VCaP (cell line): ENCODE data around the gene ISG15.

ENCODE experiments used
- H3K27ac ChIP-seq: fragments of 450-650 bp; 2 replicates; pipeline ENCODE4 v1.5.1; 2017
- TF ChIP-seq, protein P1 (sequence below): fragments of 450-650 bp; conservative IDR thresholded peaks from 2 replicates; pipeline ENCODE4 v1.5.1; 2017; ENCODE audit warnings: mild to moderate bottlenecking, moderate library complexity

Gene ISG15

DNA sequence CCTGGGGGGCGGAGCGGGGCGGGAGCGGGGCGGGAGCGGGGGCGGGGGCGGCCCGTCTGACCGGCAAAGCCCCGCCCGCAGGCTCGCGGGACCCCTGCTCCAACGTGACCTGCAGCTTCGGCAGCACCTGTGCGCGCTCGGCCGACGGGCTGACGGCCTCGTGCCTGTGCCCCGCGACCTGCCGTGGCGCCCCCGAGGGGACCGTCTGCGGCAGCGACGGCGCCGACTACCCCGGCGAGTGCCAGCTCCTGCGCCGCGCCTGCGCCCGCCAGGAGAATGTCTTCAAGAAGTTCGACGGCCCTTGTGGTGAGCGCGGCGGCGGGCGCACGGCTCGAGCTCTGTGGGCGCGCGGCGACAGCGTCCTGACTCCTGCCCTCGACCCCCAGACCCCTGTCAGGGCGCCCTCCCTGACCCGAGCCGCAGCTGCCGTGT is 27.8 kb downstream of the ISG15 start:
- TF ChIP-seq, protein P1, sequence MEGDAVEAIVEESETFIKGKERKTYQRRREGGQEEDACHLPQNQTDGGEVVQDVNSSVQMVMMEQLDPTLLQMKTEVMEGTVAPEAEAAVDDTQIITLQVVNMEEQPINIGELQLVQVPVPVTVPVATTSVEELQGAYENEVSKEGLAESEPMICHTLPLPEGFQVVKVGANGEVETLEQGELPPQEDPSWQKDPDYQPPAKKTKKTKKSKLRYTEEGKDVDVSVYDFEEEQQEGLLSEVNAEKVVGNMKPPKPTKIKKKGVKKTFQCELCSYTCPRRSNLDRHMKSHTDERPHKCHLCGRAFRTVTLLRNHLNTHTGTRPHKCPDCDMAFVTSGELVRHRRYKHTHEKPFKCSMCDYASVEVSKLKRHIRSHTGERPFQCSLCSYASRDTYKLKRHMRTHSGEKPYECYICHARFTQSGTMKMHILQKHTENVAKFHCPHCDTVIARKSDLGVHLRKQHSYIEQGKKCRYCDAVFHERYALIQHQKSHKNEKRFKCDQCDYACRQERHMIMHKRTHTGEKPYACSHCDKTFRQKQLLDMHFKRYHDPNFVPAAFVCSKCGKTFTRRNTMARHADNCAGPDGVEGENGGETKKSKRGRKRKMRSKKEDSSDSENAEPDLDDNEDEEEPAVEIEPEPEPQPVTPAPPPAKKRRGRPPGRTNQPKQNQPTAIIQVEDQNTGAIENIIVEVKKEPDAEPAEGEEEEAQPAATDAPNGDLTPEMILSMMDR: no peak

DNA sequence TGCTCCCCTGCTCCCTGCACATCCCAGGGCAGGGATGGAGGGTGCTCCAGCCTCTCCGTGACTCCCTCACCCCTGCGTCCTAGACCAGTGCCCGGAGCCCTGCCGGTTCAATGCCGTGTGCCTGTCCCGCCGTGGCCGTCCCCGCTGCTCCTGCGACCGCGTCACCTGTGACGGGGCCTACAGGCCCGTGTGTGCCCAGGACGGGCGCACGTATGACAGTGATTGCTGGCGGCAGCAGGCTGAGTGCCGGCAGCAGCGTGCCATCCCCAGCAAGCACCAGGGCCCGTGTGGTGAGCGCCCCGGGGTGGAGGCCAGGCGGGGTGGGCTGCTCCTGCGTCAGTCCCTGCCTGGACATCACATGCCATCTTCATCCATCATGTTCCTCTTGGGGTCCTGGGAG is 28.6 kb downstream of the ISG15 start:
- TF ChIP-seq, protein P1: no peak
- no peak overlapping the region for H3K27ac ChIP-seq

More for the DNA sequence above, 27.8 kb downstream of the ISG15 start:
- no peak overlapping the region for H3K27ac ChIP-seq

DNA sequence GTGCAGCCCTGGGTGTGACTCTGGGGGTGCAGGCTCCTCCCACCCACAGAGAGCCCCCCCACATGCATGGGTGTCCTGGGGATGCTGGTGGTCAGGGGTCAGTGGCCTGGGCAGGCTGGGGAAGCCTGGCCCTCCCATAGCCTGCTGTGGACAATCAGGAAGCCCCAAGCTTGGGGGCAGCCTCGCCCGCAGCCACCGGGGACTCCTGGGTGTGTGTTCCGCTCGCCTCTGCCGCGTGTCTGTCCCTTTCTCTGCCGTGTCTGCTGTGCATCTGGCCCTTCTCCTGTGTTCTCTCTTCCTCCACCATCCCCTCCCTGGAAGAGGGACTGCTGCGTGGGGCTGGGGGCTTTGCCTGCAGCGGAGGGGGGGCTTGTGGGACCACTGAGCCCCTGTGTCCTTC is 29.5 kb downstream of the ISG15 start:
- H3K27ac ChIP-seq: no peak overlapping the region
- TF ChIP-seq, protein P1: no peak

DNA sequence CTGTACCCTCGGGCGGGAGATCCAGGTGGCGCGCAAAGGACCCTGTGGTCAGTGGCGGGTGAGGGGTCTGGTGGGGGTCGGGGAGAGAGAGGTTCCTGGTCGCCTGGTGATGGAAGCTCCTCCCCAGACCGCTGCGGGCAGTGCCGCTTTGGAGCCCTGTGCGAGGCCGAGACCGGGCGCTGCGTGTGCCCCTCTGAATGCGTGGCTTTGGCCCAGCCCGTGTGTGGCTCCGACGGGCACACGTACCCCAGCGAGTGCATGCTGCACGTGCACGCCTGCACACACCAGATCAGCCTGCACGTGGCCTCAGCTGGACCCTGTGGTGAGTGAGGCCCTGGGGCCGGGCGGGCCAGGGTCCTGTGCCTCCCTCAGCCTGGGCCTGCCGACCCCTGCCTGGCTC is 30.1 kb downstream of the ISG15 start:
- no peak overlapping the region for H3K27ac ChIP-seq
- TF ChIP-seq, protein P1: no peak

DNA sequence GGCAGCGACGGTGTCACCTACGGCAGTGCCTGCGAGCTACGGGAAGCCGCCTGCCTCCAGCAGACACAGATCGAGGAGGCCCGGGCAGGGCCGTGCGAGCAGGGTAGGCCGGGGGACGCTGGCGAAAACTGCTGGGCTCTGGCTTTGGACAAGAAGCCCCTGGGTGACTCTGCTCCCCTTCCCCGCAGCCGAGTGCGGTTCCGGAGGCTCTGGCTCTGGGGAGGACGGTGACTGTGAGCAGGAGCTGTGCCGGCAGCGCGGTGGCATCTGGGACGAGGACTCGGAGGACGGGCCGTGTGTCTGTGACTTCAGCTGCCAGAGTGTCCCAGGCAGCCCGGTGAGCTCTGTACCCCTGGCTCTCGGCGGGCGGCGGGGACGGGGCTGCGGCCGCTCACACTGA is 30.6 kb downstream of the ISG15 start:
- TF ChIP-seq, protein P1: no peak
- no peak overlapping the region for H3K27ac ChIP-seq

DNA sequence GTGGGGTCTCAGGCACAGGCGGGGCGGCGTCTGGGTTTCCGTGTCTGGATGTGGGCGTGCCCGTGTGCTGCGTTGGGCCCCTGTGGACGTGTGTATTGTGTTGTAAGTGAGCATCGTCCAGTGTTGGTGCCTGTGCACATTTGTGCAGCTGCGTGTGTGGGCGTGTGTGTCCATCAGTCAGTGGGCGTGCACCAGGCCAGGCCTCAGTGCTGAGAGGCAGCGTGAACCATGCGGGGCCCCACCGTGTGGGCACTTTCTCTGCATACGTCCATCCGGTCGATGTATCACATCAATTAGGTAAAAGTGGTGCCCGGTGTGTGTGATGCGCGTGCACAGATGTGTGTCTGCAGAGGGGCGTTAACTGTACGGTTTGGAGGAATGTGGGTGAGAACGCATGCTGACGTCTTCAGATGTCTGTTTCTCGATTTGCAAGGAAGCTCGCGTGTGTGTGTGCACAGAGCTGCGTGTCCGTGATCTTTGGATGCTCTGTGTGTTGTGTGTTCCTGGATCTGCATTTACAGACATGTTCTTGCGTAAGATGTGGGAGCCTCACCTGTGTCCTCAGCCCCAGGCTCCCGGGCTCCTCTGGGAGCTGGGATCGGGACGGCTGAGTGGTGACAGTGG is 31.3 kb downstream of the ISG15 start:
- TF ChIP-seq, protein P1: no peak
- H3K27ac ChIP-seq: no peak overlapping the region

DNA sequence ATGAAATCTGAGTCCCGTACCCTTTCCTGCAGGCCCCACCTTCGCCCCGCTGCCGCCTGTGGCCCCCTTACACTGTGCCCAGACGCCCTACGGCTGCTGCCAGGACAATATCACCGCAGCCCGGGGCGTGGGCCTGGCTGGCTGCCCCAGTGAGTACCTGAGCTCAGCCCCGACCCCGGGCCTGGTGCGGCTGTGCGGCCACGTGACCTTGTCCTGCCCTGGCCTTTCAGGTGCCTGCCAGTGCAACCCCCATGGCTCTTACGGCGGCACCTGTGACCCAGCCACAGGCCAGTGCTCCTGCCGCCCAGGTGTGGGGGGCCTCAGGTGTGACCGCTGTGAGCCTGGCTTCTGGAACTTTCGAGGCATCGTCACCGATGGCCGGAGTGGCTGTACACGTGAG is 31.8 kb downstream of the ISG15 start:
- TF ChIP-seq, protein P1: no peak
- H3K27ac ChIP-seq: no peak overlapping the region
